Activated CD8-positive, alpha-beta memory T cell treated with anti-CD3 and anti-CD28 coated beads, Interleukin-2, amount 10 ng/mL, durations not matched to agents 7 days and 5 days (primary cell): Measurements from ENCODE around the gene PCBP2. TPM values are rescaled to one million over a fixed set of nuclear protein-coding genes. Genes with fewer than 3 reads are reported as not detected.

Experiments
- ATAC-seq: fragments of 150-1000 bp; cut with Tn5 transposase; one replicate; pipeline ENCODE4 v1.10.0; 2021; ENCODE audit warnings: moderate library complexity
- CTCF ChIA-PET: fragments of 350-600 bp; sonication (Branson Sonifier 250); formaldehyde crosslinking; loops from one replicate; lab custom pipeline; 2021; ENCODE audit warnings: antibody characterized with exemption; lab: Charles Lee
- DNase-seq: peaks from one replicate; pipeline ENCODE4 v3.0.0-alpha.2; 2020
- H3K27ac Mint-ChIP-seq: one replicate; pipeline ENCODE4 v1.8.0; 2021; ENCODE audit warnings: mild to moderate bottlenecking, mixed read lengths
- H3K27me3 Mint-ChIP-seq: one replicate; pipeline ENCODE4 v1.8.0; 2021; ENCODE audit warnings: mixed read lengths
- H3K36me3 Mint-ChIP-seq: one replicate; pipeline ENCODE4 v1.8.0; 2021; ENCODE audit warnings: mild to moderate bottlenecking, mixed read lengths
- H3K4me1 Mint-ChIP-seq: one replicate; pipeline ENCODE4 v1.8.0; 2021; ENCODE audit warnings: mixed read lengths
- H3K4me3 Mint-ChIP-seq: one replicate; pipeline ENCODE4 v1.8.0; 2021; ENCODE audit warnings: mild to moderate bottlenecking, moderate library complexity, mixed read lengths
- H3K9me3 Mint-ChIP-seq: one replicate; pipeline ENCODE4 v1.8.0; 2022; ENCODE audit warnings: low read depth, mixed read lengths
- total RNA-seq, 2 experiments: library from RNA; stranded (reverse); gene quantifications; one replicate each; pipeline ENCODE4 v1.2.3, GENCODE V29; 2021

PCBP2 gene
- total RNA-seq, 2 experiments from 2014 or later: 721 to 867 TPM

DNA sequence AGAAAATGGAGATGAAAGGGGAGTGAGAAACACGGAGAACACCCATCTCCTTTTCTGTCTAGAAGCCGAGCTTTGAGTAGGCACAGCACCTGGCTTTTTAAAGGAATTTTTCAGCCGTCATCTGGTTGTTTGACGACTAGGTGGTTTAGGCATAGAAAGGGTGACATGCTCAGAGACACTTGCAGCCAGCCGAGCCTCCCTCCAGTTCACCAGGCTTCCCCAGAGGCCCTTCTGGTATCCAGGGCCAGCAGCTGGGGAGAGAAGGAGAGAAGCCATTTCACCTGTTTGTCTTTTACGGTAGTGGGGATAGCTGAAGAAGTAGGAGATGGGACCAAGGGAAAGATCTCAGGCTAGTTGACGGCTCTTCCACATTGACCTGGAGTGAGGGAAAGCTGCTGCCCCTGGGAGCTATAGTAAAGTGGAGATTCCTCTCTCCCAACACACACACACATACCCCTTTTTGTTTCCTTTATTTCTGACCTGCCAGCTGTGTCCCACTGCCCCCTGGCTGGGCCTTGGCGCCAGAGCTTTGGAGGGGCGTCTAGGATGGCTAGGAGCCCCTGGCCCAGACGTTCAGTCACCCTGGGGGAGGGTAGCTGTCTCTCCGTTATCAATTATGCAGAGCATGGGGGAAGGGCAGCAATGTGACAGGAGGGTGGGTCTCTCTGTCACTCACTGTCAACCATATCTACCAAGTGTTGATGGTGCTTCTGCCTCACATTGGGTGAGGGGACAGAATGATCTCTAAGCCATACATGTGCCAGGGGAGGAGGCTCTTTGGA lies 41.9 kb downstream of the PCBP2 start:
- no peaks in the 10 kb centered on the region for H3K9me3 Mint-ChIP-seq
- H3K4me3 Mint-ChIP-seq: peak overlapping the region; percentile 88
- H3K27ac Mint-ChIP-seq: peak overlapping the region; percentile 84
- H3K36me3 Mint-ChIP-seq: no peaks in the 10 kb centered on the region
- CTCF ChIA-PET: interaction anchor here (1.1 to 3.9 kb wide), 6 partner anchors 10 to 170 kb away, joined by 3 to 21 read pairs (median 4); partner anchors contain the start of gene NPFF
- no peak for ATAC-seq
- H3K4me1 Mint-ChIP-seq: peaks cover 39% of the 10 kb centered on the region
- no peak for DNase-seq
- no peaks in the 10 kb centered on the region for H3K27me3 Mint-ChIP-seq

DNA sequence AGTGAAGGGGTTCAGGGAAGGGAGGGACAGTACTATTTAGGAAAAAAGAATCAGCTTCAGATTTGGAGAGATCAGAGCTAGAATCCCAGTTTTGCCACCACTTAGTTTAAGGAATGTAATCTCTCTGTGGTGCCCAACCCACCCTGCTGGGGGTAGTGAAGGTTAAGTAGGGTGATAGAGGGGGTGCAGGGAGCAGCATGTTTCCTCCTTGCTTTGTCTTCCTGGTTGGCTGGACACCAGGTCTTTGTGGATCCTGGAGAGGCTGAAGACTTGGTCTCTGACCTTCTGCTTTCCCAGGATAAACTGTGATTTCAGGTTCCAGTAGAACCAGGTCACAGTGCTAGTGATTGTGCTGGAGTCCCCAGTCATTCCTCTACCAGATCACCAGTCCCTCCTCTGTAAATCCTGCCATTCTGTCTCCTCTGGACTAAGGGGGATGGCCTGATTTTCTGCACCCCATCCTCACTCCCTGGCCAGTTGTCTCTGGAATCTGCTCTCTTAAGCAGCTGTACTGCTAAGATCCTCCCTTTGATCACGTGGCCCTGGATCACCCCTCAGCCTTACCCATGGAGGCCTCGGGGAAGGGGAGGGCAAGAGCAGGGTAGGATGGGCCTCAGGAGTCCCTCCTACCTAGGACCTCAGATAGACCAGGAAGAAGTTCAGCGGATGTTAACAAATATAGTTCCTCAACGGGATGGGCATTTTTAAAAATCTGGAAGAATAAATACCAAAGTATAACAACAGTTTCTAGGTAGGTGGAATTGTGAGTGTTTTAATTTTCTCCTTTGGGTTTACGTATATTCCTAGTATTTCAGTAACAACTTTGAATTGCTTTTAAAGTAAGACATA lies 44.2 kb downstream of the PCBP2 start:
- ATAC-seq: no peak
- Mint-ChIP-seq H3K9me3 (no peaks in the 10 kb centered on the region), H3K27ac (no peak overlapping the region), H3K27me3 (no peaks in the 10 kb centered on the region), H3K4me1 (peaks cover 48% of the 10 kb centered on the region), H3K4me3 (no peak overlapping the region), H3K36me3 (no peaks in the 10 kb centered on the region)
- CTCF ChIA-PET: interaction anchor here (0.5 to 2.6 kb wide), 5 partner anchors 13 to 518 kb away, joined by 3 to 6 read pairs (median 3); no protein-coding TSS in a partner anchor
- no peak for DNase-seq

DNA sequence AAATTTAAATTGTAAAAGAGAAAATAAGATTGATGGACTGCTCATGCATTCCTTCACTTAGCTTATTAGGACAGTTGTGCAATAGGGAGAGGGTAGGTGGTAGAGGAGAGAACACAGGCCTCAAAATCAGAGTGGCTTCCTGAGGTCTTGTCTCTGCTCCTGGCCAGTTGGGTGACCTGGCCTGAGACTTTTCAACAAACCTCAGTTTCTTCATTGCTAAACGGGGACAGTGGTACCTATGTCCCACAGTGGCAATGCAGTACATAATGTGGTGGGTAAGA lies 44.8 kb downstream of the PCBP2 start:
- Mint-ChIP-seq H3K27me3 (no peaks in the 10 kb centered on the region), H3K9me3 (no peaks in the 10 kb centered on the region), H3K4me1 (peaks cover 49% of the 10 kb centered on the region), H3K36me3 (no peaks in the 10 kb centered on the region), H3K27ac (no peak overlapping the region), H3K4me3 (no peak overlapping the region)
- no peak for DNase-seq
- ATAC-seq: no peak
- CTCF ChIA-PET: interaction anchor here (1.0 kb wide), 1 partner anchor 12 kb away, joined by 3 read pairs; no protein-coding TSS in a partner anchor

DNA sequence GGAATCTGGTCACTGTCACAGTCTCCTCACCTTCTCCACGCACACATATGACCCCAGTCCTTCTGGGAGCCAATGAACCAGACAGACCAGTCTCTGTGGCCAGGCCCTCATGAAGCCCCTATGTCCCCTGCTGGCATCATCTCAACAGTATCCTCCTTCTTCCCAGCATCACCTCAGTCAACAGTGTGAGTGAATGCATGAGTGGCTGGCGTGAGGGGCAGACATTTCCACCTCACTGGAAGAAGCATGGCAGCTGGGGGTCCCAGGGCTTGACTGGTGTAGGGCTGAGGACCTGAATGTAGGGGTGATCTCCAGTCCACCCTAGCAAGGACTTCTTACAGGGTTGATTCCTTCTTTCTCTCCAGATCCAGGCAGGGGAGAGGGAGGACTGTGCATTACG lies 45.6 kb downstream of the PCBP2 start:
- DNase-seq (no peak), ATAC-seq (no peak)
- Mint-ChIP-seq H3K4me3 (no peak overlapping the region), H3K4me1 (peaks cover 51% of the 10 kb centered on the region), H3K27me3 (no peaks in the 10 kb centered on the region), H3K27ac (no peak overlapping the region), H3K9me3 (no peaks in the 10 kb centered on the region), H3K36me3 (no peaks in the 10 kb centered on the region)
- CTCF ChIA-PET: interaction anchor here (0.6 to 3.6 kb wide), 4 partner anchors 11 to 46 kb away, joined by 3 to 26 read pairs (median 3); no protein-coding TSS in a partner anchor

DNA sequence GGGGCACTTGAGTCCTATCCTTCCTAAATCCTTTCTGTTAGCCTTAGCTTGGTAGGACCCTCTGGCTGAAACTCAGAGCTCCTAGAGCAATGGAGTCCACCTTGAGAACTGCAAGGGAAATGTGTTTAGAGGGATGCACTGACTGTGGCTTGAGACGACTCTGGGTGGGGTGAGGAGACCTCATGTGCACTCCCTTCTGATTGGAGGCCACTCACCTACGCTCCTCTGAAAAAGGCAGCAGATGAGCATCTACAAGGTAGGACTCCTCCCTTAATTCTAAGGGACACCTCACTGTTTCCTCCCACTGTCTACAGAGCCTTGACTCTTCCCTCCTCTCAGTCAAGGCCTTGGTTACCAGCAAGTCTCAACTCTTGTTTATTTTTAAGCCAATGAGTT lies 46.3 kb downstream of the PCBP2 start:
- CTCF ChIA-PET: interaction anchor here (0.6 to 3.6 kb wide), 3 partner anchors 11 to 47 kb away, joined by 3 to 26 read pairs (median 3); no protein-coding TSS in a partner anchor
- no peaks in the 10 kb centered on the region for H3K36me3 Mint-ChIP-seq
- no peaks in the 10 kb centered on the region for H3K27me3 Mint-ChIP-seq
- ATAC-seq: no peak
- DNase-seq: no peak
- peak overlapping the region; percentile 68 for H3K27ac Mint-ChIP-seq
- no peaks in the 10 kb centered on the region for H3K9me3 Mint-ChIP-seq
- peaks cover 52% of the 10 kb centered on the region for H3K4me1 Mint-ChIP-seq
- peak overlapping the region; percentile 83 for H3K4me3 Mint-ChIP-seq

DNA sequence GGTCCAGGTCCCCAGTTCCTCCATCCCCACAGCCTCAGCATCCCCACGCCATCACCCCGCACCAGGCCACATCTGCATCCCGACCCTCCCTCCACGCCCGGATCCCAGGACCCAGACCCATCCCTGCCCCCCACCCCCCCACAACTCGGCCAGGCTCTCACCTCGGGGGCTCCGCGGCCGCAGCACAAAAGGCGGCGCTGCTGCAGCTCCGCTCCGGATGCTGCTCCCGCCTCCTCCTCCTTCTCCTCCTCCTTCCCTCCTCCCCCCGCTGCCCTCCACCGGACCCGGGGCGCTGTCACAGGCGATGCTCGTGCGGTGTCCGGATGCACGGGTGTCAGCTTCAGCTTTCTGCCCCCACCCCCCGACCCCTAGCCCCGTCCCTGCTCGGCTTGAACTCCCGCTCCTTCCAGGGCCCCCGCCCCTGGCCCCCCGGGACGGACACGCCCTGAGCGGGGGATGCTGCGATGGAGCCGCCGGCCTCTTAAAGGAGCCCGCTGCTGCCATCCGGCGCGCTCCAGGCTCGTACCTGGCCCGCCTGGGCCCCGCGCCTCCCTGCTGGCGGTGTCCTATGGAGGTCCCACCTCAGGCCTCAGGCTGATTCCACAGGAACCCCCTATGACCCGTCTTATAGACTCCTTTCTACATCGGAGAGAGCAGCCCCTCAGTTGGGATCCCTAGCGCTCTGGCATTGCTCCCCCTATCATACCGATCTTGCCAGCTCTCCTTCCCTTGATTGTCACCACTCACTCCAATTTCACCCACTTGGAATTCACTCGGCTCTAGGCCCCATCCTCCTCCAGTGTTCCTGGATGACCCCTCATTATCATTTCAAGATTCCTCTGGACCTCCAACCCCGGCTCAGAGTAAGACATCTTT lies 47.6 kb downstream of the PCBP2 start, which contains the start of gene MAP3K12:
TSS of gene MAP3K12 (minus strand) at position 193 of the 876 bp plus-strand sequence. CDS start 12,067 bp downstream, outside the sequence.
- peak within 1 kb of the TSS; percentile 96 for H3K27ac Mint-ChIP-seq
- peak; percentile 21 for ATAC-seq
- no peaks in the 10 kb centered on the region for H3K9me3 Mint-ChIP-seq
- H3K36me3 Mint-ChIP-seq: no peaks in the 10 kb centered on the region
- peak within 1 kb of the TSS; percentile 83 for H3K4me3 Mint-ChIP-seq
- CTCF ChIA-PET: interaction anchor here (1.0 to 3.6 kb wide), 6 partner anchors 8 to 397 kb away, joined by 3 to 26 read pairs (median 7); partner anchors contain the start of gene SOAT2
- peak; percentile 82 for DNase-seq
- H3K27me3 Mint-ChIP-seq: no peaks in the 10 kb centered on the region
- H3K4me1 Mint-ChIP-seq: peaks cover 40% of the 10 kb centered on the region

DNA sequence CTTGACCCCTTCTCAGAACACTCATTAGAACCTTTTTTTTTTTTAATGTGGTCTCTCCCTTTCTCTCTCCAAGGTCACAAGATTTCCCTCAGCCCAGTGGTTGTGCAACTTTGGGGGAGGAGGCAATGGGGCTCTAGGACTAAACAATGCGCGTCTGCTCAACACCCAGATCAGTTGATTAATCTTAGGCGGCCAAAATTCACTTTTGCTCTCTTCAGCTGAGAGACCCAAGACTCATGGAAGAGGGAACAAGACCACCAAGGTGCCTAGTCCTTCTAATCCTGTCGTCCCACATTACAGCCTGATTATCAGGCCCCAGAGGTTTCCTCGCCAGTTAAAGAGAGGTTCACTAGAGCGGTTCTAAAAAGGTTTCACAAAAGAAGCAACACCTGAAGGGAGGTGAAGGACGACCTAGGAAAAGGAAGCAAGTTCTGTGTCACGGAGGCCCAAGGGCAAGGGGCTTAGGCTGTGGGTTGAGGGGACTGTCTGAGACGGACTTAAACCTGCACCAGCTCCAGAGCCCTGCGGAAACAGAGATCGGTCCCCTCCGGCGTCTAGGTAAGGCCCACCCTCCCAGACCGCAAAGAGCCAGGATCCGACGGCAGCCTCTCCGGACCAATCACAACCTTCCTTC lies 48.4 kb downstream of the PCBP2 start:
- CTCF ChIA-PET: interaction anchor here (1.2 to 3.6 kb wide), 11 partner anchors 8 to 401 kb away, joined by 3 to 26 read pairs (median 7); partner anchors contain the start of genes AAAS and SOAT2
- ATAC-seq: no peak
- H3K9me3 Mint-ChIP-seq: no peaks in the 10 kb centered on the region
- no peaks in the 10 kb centered on the region for H3K27me3 Mint-ChIP-seq
- DNase-seq: no peak
- H3K4me3 Mint-ChIP-seq: peak overlapping the region; percentile 83
- H3K36me3 Mint-ChIP-seq: peaks cover 2% of the 10 kb centered on the region
- peak overlapping the region; percentile 96 for H3K27ac Mint-ChIP-seq
- peaks cover 40% of the 10 kb centered on the region for H3K4me1 Mint-ChIP-seq

DNA sequence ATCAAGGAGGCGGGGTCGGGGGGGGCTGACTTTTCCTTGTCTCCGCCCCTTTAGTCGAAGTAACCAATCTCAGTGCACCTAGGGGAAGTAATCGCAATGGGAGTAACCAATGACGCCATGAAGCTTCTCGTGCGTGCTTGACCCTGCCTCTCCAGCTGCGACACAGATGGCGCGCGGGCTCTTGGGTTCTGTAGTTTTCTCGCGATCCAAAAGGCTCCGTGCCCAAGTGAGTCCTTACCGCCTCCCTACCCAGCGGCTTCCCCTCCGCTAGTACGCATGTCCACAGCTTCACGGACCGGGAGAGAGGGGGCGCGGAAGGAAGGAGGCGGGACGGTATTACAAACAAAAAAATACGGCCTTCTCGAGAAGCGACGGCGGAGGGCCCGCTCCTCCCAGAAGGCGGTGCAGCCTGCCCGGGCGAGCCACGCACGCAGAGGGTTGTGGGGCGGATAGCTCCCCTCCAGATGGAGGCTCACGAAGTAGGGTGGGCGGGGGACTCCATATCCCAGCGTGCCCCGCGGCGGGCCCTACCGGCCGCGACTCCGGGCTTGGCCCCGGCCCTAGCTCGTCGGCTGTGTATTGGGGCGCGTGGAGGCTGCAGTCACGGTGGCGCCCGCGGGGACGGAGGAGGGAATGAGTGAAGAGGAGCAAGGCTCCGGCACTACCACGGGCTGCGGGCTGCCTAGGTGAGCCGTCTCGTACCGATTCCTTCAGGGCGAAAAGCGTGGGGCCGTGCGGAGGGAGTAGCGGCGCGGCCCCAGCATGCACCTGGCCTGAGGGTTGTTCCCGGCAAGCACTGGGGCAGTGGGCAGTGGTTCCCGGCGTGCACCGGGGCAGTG lies 49.1 kb downstream of the PCBP2 start, which contains the start of gene TARBP2:
TSS of gene TARBP2 (plus strand) at position 508 of the 839 bp plus-strand sequence. CDS start at position 634, 126 bp downstream.
- Mint-ChIP-seq H3K27ac (peak within 1 kb of the TSS; percentile 96), H3K36me3 (peaks cover 2% of the 10 kb centered on the region), H3K4me1 (peaks cover 37% of the 10 kb centered on the region), H3K27me3 (no peaks in the 10 kb centered on the region), H3K9me3 (no peaks in the 10 kb centered on the region), H3K4me3 (peak within 1 kb of the TSS; percentile 83)
- CTCF ChIA-PET: interaction anchor here (0.9 to 3.6 kb wide), 17 partner anchors 8 to 402 kb away, joined by 3 to 26 read pairs (median 4); partner anchors contain the start of genes AAAS, ATP5MC2, ESPL1 and SOAT2
- DNase-seq (peak; percentile 98), ATAC-seq (peak; percentile 82)

DNA sequence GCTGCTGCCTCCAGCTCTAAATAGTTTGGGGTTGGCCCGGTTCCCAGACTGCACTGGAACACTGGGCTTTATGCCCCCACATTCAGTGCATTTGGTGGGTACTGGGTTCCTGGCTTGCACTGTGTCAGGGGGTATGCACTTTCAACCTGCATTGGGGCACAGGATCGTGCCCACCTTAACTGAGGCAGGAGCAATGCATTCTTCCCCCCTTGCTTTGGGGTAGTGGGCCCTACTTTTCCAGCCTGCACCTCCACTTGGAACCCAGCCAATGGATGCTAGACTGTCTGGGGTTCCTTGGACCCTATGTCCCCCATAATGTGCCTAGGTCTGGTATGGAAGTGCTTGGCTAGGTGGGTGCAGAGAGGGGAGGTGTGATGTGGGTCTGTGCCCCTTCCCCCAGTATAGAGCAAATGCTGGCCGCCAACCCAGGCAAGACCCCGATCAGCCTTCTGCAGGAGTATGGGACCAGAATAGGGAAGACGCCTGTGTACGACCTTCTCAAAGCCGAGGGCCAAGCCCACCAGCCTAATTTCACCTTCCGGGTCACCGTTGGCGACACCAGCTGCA lies 49.8 kb downstream of the PCBP2 start:
- H3K36me3 Mint-ChIP-seq: peaks cover 2% of the 10 kb centered on the region
- H3K9me3 Mint-ChIP-seq: no peaks in the 10 kb centered on the region
- CTCF ChIA-PET: interaction anchor here (0.9 to 3.2 kb wide), 15 partner anchors 10 to 403 kb away, joined by 3 to 16 read pairs (median 4); partner anchors contain the start of genes AAAS, ATP5MC2, ESPL1 and SOAT2
- H3K4me1 Mint-ChIP-seq: peaks cover 35% of the 10 kb centered on the region
- no peaks in the 10 kb centered on the region for H3K27me3 Mint-ChIP-seq
- peak overlapping the region; percentile 96 for H3K27ac Mint-ChIP-seq
- no peak for DNase-seq
- ATAC-seq: no peak
- peak overlapping the region; percentile 83 for H3K4me3 Mint-ChIP-seq

DNA sequence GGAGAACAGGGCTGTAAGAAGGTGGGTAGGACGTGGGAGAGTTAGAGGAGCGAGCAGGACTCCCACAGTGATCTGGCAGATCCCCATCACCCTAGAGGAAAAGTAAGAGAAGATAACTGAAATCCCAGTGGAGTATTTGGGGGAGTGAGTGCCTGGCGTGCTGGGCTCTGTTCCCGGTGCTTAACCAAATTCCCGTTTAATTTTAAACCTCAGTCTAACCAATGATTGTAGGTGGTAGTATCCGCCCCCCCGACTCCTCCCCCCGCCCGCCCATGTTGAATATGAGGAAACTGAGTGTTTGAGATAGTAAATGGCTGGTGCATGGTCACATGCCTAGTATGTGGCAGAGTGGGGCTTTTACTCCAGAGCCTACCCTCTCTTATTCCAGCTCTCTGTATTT lies 50.4 kb downstream of the PCBP2 start:
- H3K36me3 Mint-ChIP-seq: peaks cover 2% of the 10 kb centered on the region
- H3K9me3 Mint-ChIP-seq: no peaks in the 10 kb centered on the region
- DNase-seq (no peak), ATAC-seq (no peak)
- H3K27me3 Mint-ChIP-seq: no peaks in the 10 kb centered on the region
- peak overlapping the region; percentile 83 for H3K4me3 Mint-ChIP-seq
- H3K27ac Mint-ChIP-seq: peak overlapping the region; percentile 96
- peaks cover 34% of the 10 kb centered on the region for H3K4me1 Mint-ChIP-seq
- CTCF ChIA-PET: interaction anchor here (0.6 to 3.2 kb wide), 5 partner anchors 11 to 241 kb away, joined by 3 to 16 read pairs (median 3); partner anchors contain the start of gene ATP5MC2
